CD14-positive monocyte (primary cell): Measurements from ENCODE around the gene EAF2. TPM values are rescaled to one million over a fixed set of nuclear protein-coding genes. Genes with fewer than 3 reads are reported as not detected.
A peak's percentile ranks its signal among the peaks of the same experiment; 100 is the strongest.

ENCODE experiments used
- DNase-seq, 3 donors: peaks; one replicate each; pipeline ENCODE4 v3.0.0-alpha.2; 2011 to 2022
- H2AFZ ChIP-seq: 2 replicates; pipeline ENCODE4 v1.6.0; 2012; ENCODE audit warnings: mild to moderate bottlenecking, low read depth, low read length, inconsistent platforms; ENCODE audit not compliant: insufficient read depth, poor library complexity, severe bottlenecking
- H3K27ac ChIP-seq, 2 donors: 1 replicate in 1 of 2; 2 replicates in 1 of 2; pipeline ENCODE4 v1.5.1; 2012 to 2013; ENCODE audit warnings: low read length in 2 of 2, control low read depth in 1 of 2, inconsistent platforms in 1 of 2, low read depth in 1 of 2, mild to moderate bottlenecking in 1 of 2
- H3K27me3 ChIP-seq, 2 donors: one replicate each; pipeline versions ENCODE4 v1.6.0 to v1.6.1; 2011 to 2013; ENCODE audit warnings: low read length in 2 of 2; ENCODE audit not compliant: control insufficient read depth in 2 of 2, insufficient read depth in 2 of 2
- H3K36me3 ChIP-seq, 2 donors: replicated peaks in 1 of 2; 1 replicate in 1 of 2; 2 replicates in 1 of 2; pipeline versions ENCODE4 v1.5.1 to v1.6.1; 2012 to 2013; ENCODE audit warnings: low read length in 2 of 2, control low read depth in 1 of 2, inconsistent platforms in 1 of 2, mild to moderate bottlenecking in 1 of 2; ENCODE audit not compliant: insufficient read depth in 2 of 2, control insufficient read depth in 1 of 2
- H3K4me1 ChIP-seq, 2 donors: 1 replicate in 1 of 2; 2 replicates in 1 of 2; pipeline versions ENCODE4 v1.5.1 to v1.6.1; 2012 to 2013; ENCODE audit warnings: low read length in 2 of 2, control low read depth in 1 of 2, inconsistent platforms in 1 of 2, mild to moderate bottlenecking in 1 of 2, moderate library complexity in 1 of 2; ENCODE audit not compliant: insufficient read depth in 2 of 2, control insufficient read depth in 1 of 2
- H3K4me2 ChIP-seq: replicated peaks from 2 replicates; pipeline ENCODE3; 2012; ENCODE audit warnings: low read length, moderate library complexity, mild to moderate bottlenecking; ENCODE audit not compliant: poor library complexity, severe bottlenecking; ENCODE audit errors: extremely low read depth
- H3K4me3 ChIP-seq, 3 experiments: fragments of 200-600 bp in 1 of 3; sonication (generic) in 1 of 3; replicated peaks in 1 of 3; 1 replicate in 2 of 3; 2 replicates in 1 of 3; pipeline ENCODE4 v1.5.1; 2011 to 2013; ENCODE audit warnings: low read length in 3 of 3, mild to moderate bottlenecking in 3 of 3, control low read depth in 2 of 3, low read depth in 2 of 3, inconsistent platforms in 1 of 3, moderate library complexity in 1 of 3
- H3K79me2 ChIP-seq: 2 replicates; pipeline ENCODE4 v1.6.0; 2012; ENCODE audit warnings: mild to moderate bottlenecking, control low read depth, inconsistent platforms, low read length, moderate library complexity; ENCODE audit not compliant: insufficient read depth
- H3K9ac ChIP-seq: 2 replicates; pipeline ENCODE4 v1.6.0; 2017; ENCODE audit warnings: low read length, mild to moderate bottlenecking; ENCODE audit not compliant: insufficient read depth, poor library complexity, severe bottlenecking
- H3K9me3 ChIP-seq, 2 donors: replicated peaks in 1 of 2; 1 replicate in 1 of 2; 2 replicates in 1 of 2; pipeline versions ENCODE4 v1.5.1 to v1.6.1; 2012 to 2013; ENCODE audit warnings: low read length in 2 of 2, control low read depth in 1 of 2; ENCODE audit not compliant: control insufficient read depth in 1 of 2, insufficient read depth in 1 of 2
- H4K20me1 ChIP-seq: 2 replicates; pipeline ENCODE4 v1.6.0; 2012; ENCODE audit warnings: mild to moderate bottlenecking, low read length, control low read depth, moderate library complexity; ENCODE audit not compliant: insufficient read depth
- H3K27ac Mint-ChIP-seq, 7 donors: one replicate each; pipeline ENCODE4 v1.8.0; 2020; ENCODE audit warnings: mild to moderate bottlenecking in 7 of 7, mixed read lengths in 7 of 7, moderate library complexity in 6 of 7, inconsistent platforms in 2 of 7
- H3K27me3 Mint-ChIP-seq, 3 donors: one replicate each; pipeline ENCODE4 v1.8.0; 2021 to 2022; ENCODE audit warnings: low read depth in 3 of 3, mild to moderate bottlenecking in 3 of 3, mixed read lengths in 3 of 3, moderate library complexity in 3 of 3, inconsistent platforms in 1 of 3
- H3K36me3 Mint-ChIP-seq, 2 donors: one replicate each; pipeline ENCODE4 v1.8.0; 2020; ENCODE audit warnings: mixed read lengths in 2 of 2, inconsistent platforms in 1 of 2, mild to moderate bottlenecking in 1 of 2
- H3K4me1 Mint-ChIP-seq: one replicate; pipeline ENCODE4 v1.8.0; 2020; ENCODE audit warnings: mild to moderate bottlenecking, mixed read lengths
- H3K4me3 Mint-ChIP-seq, 2 donors: one replicate each; pipeline ENCODE4 v1.8.0; 2020; ENCODE audit warnings: mild to moderate bottlenecking in 2 of 2, mixed read lengths in 2 of 2, moderate library complexity in 1 of 2
- H3K9me3 Mint-ChIP-seq, 7 donors: one replicate each; pipeline ENCODE4 v1.8.0; 2020 to 2022; ENCODE audit warnings: mixed read lengths in 7 of 7, mild to moderate bottlenecking in 6 of 7, moderate library complexity in 6 of 7, inconsistent platforms in 2 of 7
- WGBS: methylation state at CpG from one replicate; pipeline ENCODE4 v1.1.5; 2013; ENCODE audit warnings: missing lambda C conversion rate; ENCODE audit not compliant: insufficient coverage; 5-methylcytosine and 5-hydroxymethylcytosine counted together
- intact Hi-C, 2 donors: fragments of 100-400 bp; cut with micrococcal nuclease; formaldehyde crosslinking; loops; one replicate each; pipeline versions ENCODE4 v1.15.0 to v1.15.1; 2023
- polyA plus RNA-seq, 3 donors: library from polyadenylated mRNA; depleted of rRNA in 1 of 3; unstranded in 2 of 3; stranded (reverse) in 1 of 3; fragments of 300-500 nt in 2 of 3; fragments of >200 nt in 1 of 3; fragmentation: Illumina TruSeq in 2 of 3; gene quantifications; 1 replicate in 2 of 3; 2 replicates in 1 of 3; pipeline ENCODE4 v1.2.3, GENCODE V29; 2012 to 2021
- TF ChIP-seq, protein P1 (sequence below): fragments of 200-600 bp; IDR thresholded peaks from one replicate; pipeline ENCODE4 v1.8.0; 2022; ENCODE audit warnings: antibody characterized with exemption, mild to moderate bottlenecking

EAF2 gene
- polyA plus RNA-seq, 3 donors: 31.5 to 91.6 (median 75.7) TPM

- TF ChIP-seq, protein P1, sequence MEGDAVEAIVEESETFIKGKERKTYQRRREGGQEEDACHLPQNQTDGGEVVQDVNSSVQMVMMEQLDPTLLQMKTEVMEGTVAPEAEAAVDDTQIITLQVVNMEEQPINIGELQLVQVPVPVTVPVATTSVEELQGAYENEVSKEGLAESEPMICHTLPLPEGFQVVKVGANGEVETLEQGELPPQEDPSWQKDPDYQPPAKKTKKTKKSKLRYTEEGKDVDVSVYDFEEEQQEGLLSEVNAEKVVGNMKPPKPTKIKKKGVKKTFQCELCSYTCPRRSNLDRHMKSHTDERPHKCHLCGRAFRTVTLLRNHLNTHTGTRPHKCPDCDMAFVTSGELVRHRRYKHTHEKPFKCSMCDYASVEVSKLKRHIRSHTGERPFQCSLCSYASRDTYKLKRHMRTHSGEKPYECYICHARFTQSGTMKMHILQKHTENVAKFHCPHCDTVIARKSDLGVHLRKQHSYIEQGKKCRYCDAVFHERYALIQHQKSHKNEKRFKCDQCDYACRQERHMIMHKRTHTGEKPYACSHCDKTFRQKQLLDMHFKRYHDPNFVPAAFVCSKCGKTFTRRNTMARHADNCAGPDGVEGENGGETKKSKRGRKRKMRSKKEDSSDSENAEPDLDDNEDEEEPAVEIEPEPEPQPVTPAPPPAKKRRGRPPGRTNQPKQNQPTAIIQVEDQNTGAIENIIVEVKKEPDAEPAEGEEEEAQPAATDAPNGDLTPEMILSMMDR: no peak
- DNase-seq: no peak
- no peaks in the 10 kb centered on the region for H4K20me1 ChIP-seq
- no peak overlapping the region for H3K9ac ChIP-seq
- H2AFZ ChIP-seq: no peak overlapping the region
- Mint-ChIP-seq H3K4me3 (no peak overlapping the region), H3K27me3 (no peaks in the 10 kb centered on the region), H3K27ac (no peak overlapping the region), H3K36me3 (peaks cover 48 to 63% of the 10 kb centered on the region in 2 donors), H3K9me3 (no peaks in the 10 kb centered on the region), H3K4me1 (no peaks in the 10 kb centered on the region)
- no peaks in the 10 kb centered on the region for H3K27me3 ChIP-seq
- H3K4me3 ChIP-seq: no peak overlapping the region
- no peaks in the 10 kb centered on the region for H3K79me2 ChIP-seq
- H3K36me3 ChIP-seq: peaks cover 48 to 71% of the 10 kb centered on the region in 2 donors
- peak overlapping the region in 1 of 2 donors; percentile 38 for H3K27ac ChIP-seq
- no peak overlapping the region for H3K4me2 ChIP-seq
- no peaks in the 10 kb centered on the region for H3K9me3 ChIP-seq
- intact Hi-C loops: no loop called here
- no peaks in the 10 kb centered on the region for H3K4me1 ChIP-seq
- no CpG with 5 or more reads among the region's 1 CpG for WGBS
These were observed 60.1 kb downstream of the EAF2 start for GRCh38 chr3:121895121-121895520.

GRCh38 chr3:121895736-121896135, 60.7 kb downstream of the EAF2 start:
- H3K27ac ChIP-seq: peak overlapping the region in 1 of 2 donors; percentile 9
- peaks cover 52 to 76% of the 10 kb centered on the region in 2 donors for H3K36me3 ChIP-seq
- no peaks in the 10 kb centered on the region for H4K20me1 ChIP-seq
- no peaks in the 10 kb centered on the region for H3K9me3 Mint-ChIP-seq
- TF ChIP-seq, protein P1: no peak
- intact Hi-C loops: no loop called here
- H3K4me2 ChIP-seq: no peak overlapping the region
- peak overlapping the region in 1 of 7 donors; percentile 41 for H3K27ac Mint-ChIP-seq
- H3K4me1 Mint-ChIP-seq: no peaks in the 10 kb centered on the region
- no peaks in the 10 kb centered on the region for H3K79me2 ChIP-seq
- H2AFZ ChIP-seq: no peak overlapping the region
- no peaks in the 10 kb centered on the region for H3K4me1 ChIP-seq
- H3K27me3 ChIP-seq: no peaks in the 10 kb centered on the region
- no peaks in the 10 kb centered on the region for H3K27me3 Mint-ChIP-seq
- H3K9ac ChIP-seq: no peak overlapping the region
- peaks cover 53 to 68% of the 10 kb centered on the region in 2 donors for H3K36me3 Mint-ChIP-seq
- no peaks in the 10 kb centered on the region for H3K9me3 ChIP-seq
- no peak for DNase-seq
- H3K4me3 ChIP-seq: no peak overlapping the region
- H3K4me3 Mint-ChIP-seq: no peak overlapping the region
